ENCODE results near the gene GTPBP1.

- TF ChIP-seq EZH2 (IDR thresholded peaks at IDR 0.05; ENCODE audit: borderline replicate concordance, low read depth, low read length, severe bottlenecking) (no peak), POLR2AphosphoS5 (IDR thresholded peaks at IDR 0.05; ENCODE audit: insufficient read depth, low read depth, low read length) (no peak), MAX (IDR thresholded peaks at IDR 0.05; ENCODE audit: insufficient read depth, insufficient read length) (no peak), POLR2A (IDR thresholded peaks at IDR 0.05; ENCODE audit: low read depth, low read length) (no peak), CTCF (IDR thresholded peaks at IDR 0.05; ENCODE audit: extremely low read depth in 1 of 2, insufficient read depth in 1 of 2, low read depth in 1 of 2, low read length in 2 of 2) (no peak), MYC (IDR thresholded peaks at IDR 0.05; ENCODE audit: low read depth, low read length) (no peak), GATA2 (IDR thresholded peaks at IDR 0.05; ENCODE audit: insufficient read depth, insufficient read length, low read depth, low read length) (no peak), FOS (IDR thresholded peaks at IDR 0.05; ENCODE audit: borderline replicate concordance, insufficient read depth, low read length) (no peak), JUN (IDR thresholded peaks at IDR 0.05; ENCODE audit: borderline replicate concordance, insufficient read depth, insufficient read length, low read depth) (no peak)
Observed at GRCh38 chr22:38674888-38675287, 30.9 kb upstream of the GTPBP1 start.
